Esophagus mucosa (tissue), 1 donor: Measurements from ENCODE around the gene DGCR2. TPM values are rescaled to one million over a fixed set of nuclear protein-coding genes. Genes with fewer than 3 reads are reported as not detected.
"Not testable (repeated sequence)": the region's sequence is repeated elsewhere in the genome, so short reads cannot be mapped to it uniquely, and the experiment has no call there.

ENCODE experiments used
- ATAC-seq: fragments of 200-7000 bp; cut with Tn5 transposase; one replicate; pipeline ENCODE4 v1.9.1; 2020
- total RNA-seq: library from RNA; stranded (reverse); gene quantifications from one replicate; pipeline ENCODE4 v1.2.4, GENCODE V29; 2023
- donor health status: DM: yes; HTN: yes; CAD: no.

The DGCR2 gene
- total RNA-seq, 1 donor from 2014 or later: 46.6 TPM

- not testable (repeated sequence) for ATAC-seq
Measured at GRCh38 chr22:19027371-19028059, 94.7 kb downstream of the DGCR2 start.

- ATAC-seq: not testable (repeated sequence)
Measured at GRCh38 chr22:19026080-19026479, 96.1 kb downstream of the DGCR2 start.

- ATAC-seq: not testable (repeated sequence)
Measured at GRCh38 chr22:19024956-19025489, 97.2 kb downstream of the DGCR2 start.

GRCh38 chr22:19023931-19024330 is 98.3 kb downstream of the DGCR2 start:
- not testable (repeated sequence) for ATAC-seq

GRCh38 chr22:19022755-19023154 is 99.5 kb downstream of the DGCR2 start:
- ATAC-seq: no peak

- ATAC-seq: no peak
Measured at GRCh38 chr22:19019679-19020032, 102.6 kb downstream of the DGCR2 start.

GRCh38 chr22:19019029-19019678 is 103.1 kb downstream of the DGCR2 start:
- ATAC-seq: no peak

- ATAC-seq: no peak
Measured at GRCh38 chr22:19018256-19018655, 104.0 kb downstream of the DGCR2 start.

GRCh38 chr22:19016081-19016766 is 106.0 kb downstream of the DGCR2 start:
- ATAC-seq: no peak

- no peak for ATAC-seq
Measured at GRCh38 chr22:19014886-19015285, 107.3 kb downstream of the DGCR2 start.

GRCh38 chr22:19013881-19014598 is 108.2 kb downstream of the DGCR2 start:
- ATAC-seq: not testable (repeated sequence)

- ATAC-seq: not testable (repeated sequence)
Measured at GRCh38 chr22:19013411-19013810, 108.8 kb downstream of the DGCR2 start.

GRCh38 chr22:19012308-19012986 is 109.8 kb downstream of the DGCR2 start:
- no peak for ATAC-seq

GRCh38 chr22:19011611-19012010 is 110.6 kb downstream of the DGCR2 start:
- not testable (repeated sequence) for ATAC-seq

GRCh38 chr22:19011075-19011474 is 111.1 kb downstream of the DGCR2 start:
- no peak for ATAC-seq

GRCh38 chr22:19005905-19006304 is 116.3 kb downstream of the DGCR2 start:
- no peak for ATAC-seq

GRCh38 chr22:19004471-19004870 is 117.7 kb downstream of the DGCR2 start:
- no peak for ATAC-seq

- ATAC-seq: no peak
Measured at GRCh38 chr22:19003508-19003907, 118.7 kb downstream of the DGCR2 start.

- no peak for ATAC-seq
Measured at GRCh38 chr22:19002684-19003038, 119.6 kb downstream of the DGCR2 start.

GRCh38 chr22:19001204-19001603 is 121.0 kb downstream of the DGCR2 start:
- ATAC-seq: no peak

- not testable (repeated sequence) for ATAC-seq
Measured at GRCh38 chr22:19000106-19000505, 122.1 kb downstream of the DGCR2 start.

GRCh38 chr22:18999416-18999815 is 122.8 kb downstream of the DGCR2 start:
- no peak for ATAC-seq
